SK-N-SH treated with all-trans-retinoic acid at 6 μM for 48 hours (cell line): Measurements from ENCODE around the gene P3H1.

Source experiments
- ATAC-seq: fragments of 200-7000 bp; cut with Tn5 transposase; 3 replicates; pipeline ENCODE4 v1.9.1; 2020; ENCODE audit warnings: mild to moderate bottlenecking, moderate library complexity
- ARNTL ChIP-seq: fragments of 450-650 bp; formaldehyde crosslinking; IDR thresholded peaks from 2 replicates; pipeline ENCODE4 v1.5.0; 2020; ENCODE audit warnings: low read depth, mild to moderate bottlenecking, moderate library complexity, borderline replicate concordance
- BACH2 ChIP-seq: fragments of 250-450 bp; sonication (Bioruptor Pico); IDR thresholded peaks from 2 replicates; pipeline ENCODE4 v1.9.0; 2021; ENCODE audit warnings: mild to moderate bottlenecking, borderline replicate concordance
- CREB5 ChIP-seq: fragments of 250-450 bp; sonication (Bioruptor Pico); IDR thresholded peaks from 2 replicates; pipeline ENCODE4 v1.5.1; 2020; ENCODE audit warnings: low read depth, mild to moderate bottlenecking, moderate library complexity
- CSDC2 ChIP-seq: fragments of 250-450 bp; sonication (Bioruptor Pico); IDR thresholded peaks from 2 replicates; pipeline ENCODE4 v1.5.0; 2020; ENCODE audit warnings: mild to moderate bottlenecking, moderate library complexity
- ESRRG ChIP-seq: fragments of 250-450 bp; sonication (Bioruptor Pico); IDR thresholded peaks from 2 replicates; pipeline ENCODE4 v1.6.1; 2021; ENCODE audit warnings: mild to moderate bottlenecking
- GLIS3 ChIP-seq: fragments of 250-450 bp; sonication (Bioruptor Pico); IDR thresholded peaks from 2 replicates; pipeline ENCODE4 v1.5.0; 2020; ENCODE audit warnings: mild to moderate bottlenecking, moderate library complexity
- ISL1 ChIP-seq: fragments of 250-450 bp; sonication (Bioruptor Pico); IDR thresholded peaks from 2 replicates; pipeline ENCODE4 v2.1.2; 2022; ENCODE audit warnings: mild to moderate bottlenecking, moderate library complexity
- OSR1 ChIP-seq: fragments of 250-450 bp; sonication (Bioruptor Pico); IDR thresholded peaks from 2 replicates; pipeline ENCODE4 v1.8.0; 2022; ENCODE audit warnings: moderate library complexity, mild to moderate bottlenecking, inconsistent platforms
- POU6F1 ChIP-seq: fragments of 250-450 bp; sonication (Bioruptor Pico); IDR thresholded peaks from 2 replicates; pipeline ENCODE4 v1.8.0; 2021; ENCODE audit warnings: low read depth, mild to moderate bottlenecking, moderate library complexity, borderline replicate concordance
- RARB ChIP-seq: fragments of 250-450 bp; sonication (Bioruptor Pico); IDR thresholded peaks from 2 replicates; pipeline ENCODE4 v1.8.0; 2021; ENCODE audit warnings: mild to moderate bottlenecking, moderate library complexity
- SNAI2 ChIP-seq: fragments of 250-450 bp; sonication (Bioruptor Pico); IDR thresholded peaks from 2 replicates; pipeline ENCODE4 v1.5.0; 2020; ENCODE audit warnings: mild to moderate bottlenecking, moderate library complexity
- TCF4 ChIP-seq: fragments of 250-450 bp; sonication (Bioruptor Pico); IDR thresholded peaks from 2 replicates; pipeline ENCODE4 v1.8.0; 2021; ENCODE audit warnings: mild to moderate bottlenecking, moderate library complexity, borderline replicate concordance
- TOX ChIP-seq: fragments of 250-450 bp; sonication (Bioruptor Pico); IDR thresholded peaks from 2 replicates; pipeline ENCODE4 v1.8.0; 2021; ENCODE audit warnings: mild to moderate bottlenecking, moderate library complexity, borderline replicate concordance
- TSHZ2 ChIP-seq: fragments of 250-450 bp; sonication (Bioruptor Pico); IDR thresholded peaks from 2 replicates; pipeline ENCODE4 v1.5.0; 2020; ENCODE audit warnings: mild to moderate bottlenecking, moderate library complexity
- ZC3H10 ChIP-seq: fragments of 250-450 bp; sonication (Bioruptor Pico); IDR thresholded peaks from 2 replicates; pipeline ENCODE4 v1.5.1; 2021; ENCODE audit warnings: mild to moderate bottlenecking, moderate library complexity
- ZFP3 ChIP-seq: fragments of 250-450 bp; sonication (Bioruptor Pico); IDR thresholded peaks from 2 replicates; pipeline ENCODE4 v1.5.0; 2020; ENCODE audit warnings: mild to moderate bottlenecking, moderate library complexity
- ZFP30 ChIP-seq: fragments of 450-650 bp; formaldehyde crosslinking; IDR thresholded peaks from 2 replicates; pipeline ENCODE4 v1.5.0; 2022; ENCODE audit warnings: mild to moderate bottlenecking, moderate library complexity
- ZNF565 ChIP-seq: fragments of 450-650 bp; formaldehyde crosslinking; conservative IDR thresholded peaks from 2 replicates; pipeline ENCODE4 v1.5.0; 2020; ENCODE audit warnings: low read depth, mild to moderate bottlenecking, moderate library complexity
- ZNF70 ChIP-seq: fragments of 450-650 bp; formaldehyde crosslinking; IDR thresholded peaks from 2 replicates; pipeline ENCODE4 v1.5.0; 2020; ENCODE audit warnings: mild to moderate bottlenecking, moderate library complexity
- ZNF8 ChIP-seq: fragments of 450-650 bp; formaldehyde crosslinking; IDR thresholded peaks from 2 replicates; pipeline ENCODE4 v1.5.0; 2020; ENCODE audit warnings: mild to moderate bottlenecking, moderate library complexity
- TF ChIP-seq, protein P1 (sequence below): fragments of 250-450 bp; sonication (Bioruptor Pico); IDR thresholded peaks from 2 replicates; pipeline ENCODE4 v1.8.0; 2020; ENCODE audit warnings: mild to moderate bottlenecking, moderate library complexity, borderline replicate concordance
- TF ChIP-seq, protein P2 (sequence below): fragments of 250-450 bp; sonication (Bioruptor Pico); IDR thresholded peaks from 2 replicates; pipeline ENCODE4 v1.5.1; 2021; ENCODE audit warnings: mild to moderate bottlenecking, moderate library complexity

Gene P3H1

GRCh38 chr1:42742141-42742540 lies 24.7 kb downstream of the P3H1 start (continued):
- TF ChIP-seq POU6F1 (no peak), ISL1 (CRISPR knock-in tag) (no peak), ZNF8 (CRISPR knock-in tag) (no peak), ZNF565 (CRISPR knock-in tag) (no peak)
- TF ChIP-seq, protein P1, sequence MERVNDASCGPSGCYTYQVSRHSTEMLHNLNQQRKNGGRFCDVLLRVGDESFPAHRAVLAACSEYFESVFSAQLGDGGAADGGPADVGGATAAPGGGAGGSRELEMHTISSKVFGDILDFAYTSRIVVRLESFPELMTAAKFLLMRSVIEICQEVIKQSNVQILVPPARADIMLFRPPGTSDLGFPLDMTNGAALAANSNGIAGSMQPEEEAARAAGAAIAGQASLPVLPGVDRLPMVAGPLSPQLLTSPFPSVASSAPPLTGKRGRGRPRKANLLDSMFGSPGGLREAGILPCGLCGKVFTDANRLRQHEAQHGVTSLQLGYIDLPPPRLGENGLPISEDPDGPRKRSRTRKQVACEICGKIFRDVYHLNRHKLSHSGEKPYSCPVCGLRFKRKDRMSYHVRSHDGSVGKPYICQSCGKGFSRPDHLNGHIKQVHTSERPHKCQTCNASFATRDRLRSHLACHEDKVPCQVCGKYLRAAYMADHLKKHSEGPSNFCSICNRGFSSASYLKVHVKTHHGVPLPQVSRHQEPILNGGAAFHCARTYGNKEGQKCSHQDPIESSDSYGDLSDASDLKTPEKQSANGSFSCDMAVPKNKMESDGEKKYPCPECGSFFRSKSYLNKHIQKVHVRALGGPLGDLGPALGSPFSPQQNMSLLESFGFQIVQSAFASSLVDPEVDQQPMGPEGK (CRISPR knock-in tag), result no peak

DNA sequence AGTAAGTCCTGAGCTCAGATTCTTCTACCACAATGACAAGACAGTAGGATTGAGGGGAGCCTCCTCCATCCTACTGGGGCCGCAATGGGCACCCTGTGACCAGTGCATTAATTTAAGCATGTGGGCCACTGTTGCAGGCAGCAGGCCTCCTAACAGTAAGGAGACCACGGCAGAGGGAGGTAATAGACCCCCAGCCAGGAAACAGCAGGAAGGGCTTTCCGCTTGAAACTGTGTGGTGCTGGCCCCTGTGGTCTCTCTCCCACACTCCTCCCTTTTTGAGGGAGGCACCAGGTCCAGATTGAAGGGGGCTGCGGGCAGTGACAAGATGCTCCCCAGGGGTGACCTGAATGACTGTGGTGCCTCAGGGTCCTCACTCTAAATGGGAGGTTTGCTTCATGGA lies 25.1 kb downstream of the P3H1 start:
- TF ChIP-seq ZNF565 (CRISPR knock-in tag), result no peak
- TF ChIP-seq, protein P2, sequence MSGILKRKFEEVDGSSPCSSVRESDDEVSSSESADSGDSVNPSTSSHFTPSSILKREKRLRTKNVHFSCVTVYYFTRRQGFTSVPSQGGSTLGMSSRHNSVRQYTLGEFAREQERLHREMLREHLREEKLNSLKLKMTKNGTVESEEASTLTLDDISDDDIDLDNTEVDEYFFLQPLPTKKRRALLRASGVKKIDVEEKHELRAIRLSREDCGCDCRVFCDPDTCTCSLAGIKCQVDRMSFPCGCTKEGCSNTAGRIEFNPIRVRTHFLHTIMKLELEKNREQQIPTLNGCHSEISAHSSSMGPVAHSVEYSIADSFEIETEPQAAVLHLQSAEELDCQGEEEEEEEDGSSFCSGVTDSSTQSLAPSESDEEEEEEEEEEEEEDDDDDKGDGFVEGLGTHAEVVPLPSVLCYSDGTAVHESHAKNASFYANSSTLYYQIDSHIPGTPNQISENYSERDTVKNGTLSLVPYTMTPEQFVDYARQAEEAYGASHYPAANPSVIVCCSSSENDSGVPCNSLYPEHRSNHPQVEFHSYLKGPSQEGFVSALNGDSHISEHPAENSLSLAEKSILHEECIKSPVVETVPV (CRISPR knock-in tag), result no peak
- TF ChIP-seq BACH2 (CRISPR knock-in tag), result no peak
- no peak for TF ChIP-seq SNAI2 (CRISPR knock-in tag)
- no peak for TF ChIP-seq OSR1 (CRISPR knock-in tag)

DNA sequence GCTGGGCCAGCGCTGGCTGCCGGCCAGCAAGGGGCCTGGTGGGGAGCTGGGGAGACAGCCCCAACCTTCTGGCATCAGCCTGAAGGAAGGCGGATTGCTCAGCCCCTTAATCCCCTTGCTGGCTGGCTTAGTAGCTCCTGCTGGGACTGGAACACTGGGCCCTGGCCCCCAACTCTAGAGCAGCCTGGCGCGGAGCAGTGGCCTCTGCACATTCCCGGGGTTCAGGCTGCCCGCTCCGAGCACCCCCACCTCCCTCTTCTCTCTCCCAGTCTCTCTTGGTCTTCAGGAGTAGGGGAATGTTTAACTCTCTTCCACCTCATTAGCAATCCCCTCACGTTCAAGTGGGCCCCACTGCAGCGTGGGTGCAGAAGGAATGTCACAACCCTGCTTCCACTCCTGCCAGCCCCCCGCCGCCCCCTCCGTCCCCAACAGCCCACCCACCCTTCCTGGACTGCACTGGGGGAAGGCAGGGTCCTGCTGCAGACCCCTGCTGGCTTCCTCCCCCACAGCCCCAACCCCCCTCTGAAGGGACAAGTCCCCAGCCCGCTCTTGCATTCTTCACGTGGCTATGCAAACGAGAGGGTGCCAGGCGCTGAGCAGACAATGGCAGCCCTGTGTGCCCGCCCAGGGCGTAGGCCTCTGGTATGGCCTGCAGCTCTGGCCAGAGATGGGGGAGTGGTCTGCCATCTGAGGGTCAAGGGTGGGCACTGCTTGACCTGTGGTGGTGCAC lies 25.8 kb downstream of the P3H1 start:
- TF ChIP-seq TOX (no peak), GLIS3 (no peak), ZNF565 (CRISPR knock-in tag) (no peak), ARNTL (no peak), TCF4 (CRISPR knock-in tag) (no peak), SNAI2 (CRISPR knock-in tag) (no peak), OSR1 (CRISPR knock-in tag) (no peak), ZNF70 (CRISPR knock-in tag) (no peak), TSHZ2 (CRISPR knock-in tag) (no peak), POU6F1 (no peak), CSDC2 (CRISPR knock-in tag) (no peak), CREB5 (no peak), ESRRG (CRISPR knock-in tag) (no peak), RARB (CRISPR knock-in tag) (no peak), ZNF8 (CRISPR knock-in tag) (no peak), ZFP3 (CRISPR knock-in tag) (no peak), ZFP30 (CRISPR knock-in tag) (no peak), ZC3H10 (CRISPR knock-in tag) (no peak)
- TF ChIP-seq, protein P1 (CRISPR knock-in tag), result no peak
- TF ChIP-seq, all 23 proteins: peak for 0
- ATAC-seq, result no peak

More for the DNA sequence above, 25.1 kb downstream of the P3H1 start:
- ATAC-seq, result no peak
